K562 (cell line): ENCODE measurements around the gene SYMPK. TPM values are rescaled to one million over a fixed set of nuclear protein-coding genes. Genes with fewer than 3 reads are reported as not detected.

ENCODE experiments used
- ARID3B ChIP-seq: fragments of 250-450 bp; sonication (Bioruptor Pico); IDR thresholded peaks from 2 replicates; pipeline ENCODE4 v1.4.0; 2020; ENCODE audit warnings: borderline replicate concordance
- BACH1 ChIP-seq: fragments of 200-800 bp; sonication (Bioruptor generic); IDR thresholded peaks from 2 replicates; pipeline ENCODE4 v1.6.1; 2016; ENCODE audit warnings: missing genetic modification characterization, missing compliant biosample characterization
- E2F8 ChIP-seq: fragments of 450-650 bp; IDR thresholded peaks from 2 replicates; pipeline ENCODE4 v1.7.1; 2018; ENCODE audit warnings: mild to moderate bottlenecking, low read depth; ENCODE audit not compliant: partially characterized antibody
- EHMT2 ChIP-seq: fragments of 450-650 bp; IDR thresholded peaks from 2 replicates; pipeline ENCODE4 v1.6.1; 2018; ENCODE audit warnings: antibody characterized with exemption
- ELF4 ChIP-seq: fragments of 450-650 bp; formaldehyde crosslinking; IDR thresholded peaks from 2 replicates; pipeline ENCODE4 v1.4.0; 2022; ENCODE audit warnings: missing genetic modification characterization
- FOXK2 ChIP-seq, 2 experiments: fragments of 450-650 bp; IDR thresholded peaks in 1 of 2; conservative IDR thresholded peaks in 1 of 2; 2 replicates each; pipeline ENCODE4 v1.6.1; 2016; ENCODE audit warnings: low read depth in 2 of 2, mild to moderate bottlenecking in 1 of 2
- HLTF ChIP-seq: fragments of 450-650 bp; IDR thresholded peaks from 2 replicates; pipeline ENCODE4 v1.6.1; 2016
- MCM7 ChIP-seq, 2 experiments: fragments of 450-650 bp; IDR thresholded peaks; 2 replicates each; pipeline ENCODE4 v1.6.1; 2016 to 2018
- MED1 ChIP-seq: sonication (generic); formaldehyde crosslinking; IDR thresholded peaks from 2 replicates; pipeline ENCODE4 v1.8.1; 2023; ENCODE audit warnings: missing genetic modification reagents, borderline replicate concordance
- OTX1 ChIP-seq: fragments of 450-650 bp; formaldehyde crosslinking; IDR thresholded peaks from 2 replicates; pipeline ENCODE4 v1.4.0; 2022; ENCODE audit warnings: mild to moderate bottlenecking
- PHF8 ChIP-seq: fragments of 200-600 bp; sonication (generic); IDR thresholded peaks from 2 replicates; pipeline ENCODE4 v1.6.1; 2012; ENCODE audit warnings: mixed run types, mild to moderate bottlenecking, inconsistent platforms, low read length, moderate library complexity, borderline replicate concordance
- PRMT5 ChIP-seq: sonication (generic); formaldehyde crosslinking; IDR thresholded peaks from 2 replicates; pipeline ENCODE4 v1.5.0; 2020; ENCODE audit warnings: missing genetic modification reagents
- SP2 ChIP-seq: IDR thresholded peaks from 2 replicates; pipeline ENCODE4 v1.6.1; 2011; ENCODE audit warnings: mild to moderate bottlenecking, low read depth, low read length, moderate library complexity; ENCODE audit not compliant: poor library complexity, severe bottlenecking; ENCODE audit errors: extremely low read depth
- TCF3 ChIP-seq: sonication (generic); formaldehyde crosslinking; IDR thresholded peaks from 2 replicates; pipeline ENCODE4 v1.4.0; 2020; ENCODE audit warnings: mild to moderate bottlenecking, missing genetic modification reagents
- TRIM24 ChIP-seq, 2 experiments: fragments of 450-650 bp; IDR thresholded peaks; 2 replicates each; pipeline ENCODE4 v1.6.1; 2016
- ZKSCAN1 ChIP-seq: fragments of 150-350 bp; IDR thresholded peaks from 2 replicates; pipeline ENCODE4 v1.6.1; 2016; ENCODE audit warnings: low read depth, low read length
- ZNF197 ChIP-seq: fragments of 200-800 bp; sonication (Bioruptor generic); IDR thresholded peaks from 2 replicates; pipeline ENCODE4 v1.6.1; 2016; ENCODE audit warnings: low read depth, missing genetic modification characterization, missing compliant biosample characterization
- polyA plus RNA-seq, 8 experiments: library from polyadenylated mRNA; depleted of rRNA in 4 of 8; stranded (reverse) in 5 of 8; unstranded in 3 of 8; fragments of >200 nt; fragmentation: Nextera tagmentation in 2 of 8; fragmentation: Illumina TruSeq in 1 of 8; extraction: Ambion mirVana in 2 of 8; extraction: Trizol in 1 of 8; gene quantifications; 2 replicates each; pipeline versions ENCODE4 v1.2.1 to v1.2.3, GENCODE V29; 2011 to 2014; ENCODE audit warnings: inconsistent platforms in 1 of 8, missing spikeins in 1 of 8
- total RNA-seq, 7 experiments: library from RNA; depleted of rRNA in 6 of 7; stranded (reverse); fragments of >200 nt in 6 of 7; fragmentation: Illumina TruSeq in 2 of 7; extraction: Trizol in 2 of 7; gene quantifications; 2 replicates each; pipeline versions ENCODE4 v1.2.1 to v1.2.3, GENCODE V29; 2011 to 2021; ENCODE audit warnings: low replicate concordance in 1 of 7

The SYMPK gene
- total and polyA plus RNA-seq, 9 of the 15 experiments (the other 6 are each of a cell fraction or from before 2014, with no cell fraction given) = 0.73 to 95.5 (median 58.4) TPM

GRCh38 chr19:45801603-45802175 is 61.3 kb downstream of the SYMPK start (continued):
- TF ChIP-seq ELF4 (CRISPR knock-in tag) (0 out of 2 replicates have a peak, but pooled peaks have one; percentile 72), EHMT2 (peak; percentile 54; the same call in 1 of the 2 replicates), SP2 (no peak), ZKSCAN1 (no peak), ZNF197 (CRISPR knock-in tag) (no peak), OTX1 (CRISPR knock-in tag) (0 out of 2 replicates have a peak, but pooled peaks have one; percentile 58), HLTF (peak; percentile 34; the same call in 1 of the 2 replicates), PHF8 (no peak), MED1 (CRISPR knock-in tag) (no peak), FOXK2 (conservative IDR thresholded peaks at IDR 0.05 in 1 of 2, IDR thresholded peaks at IDR 0.05 in 1 of 2; ENCODE audit: low read depth in 2 of 2) (peak; percentile 46 to 47; a peak in 1 of 4 replicates), MCM7 (IDR thresholded peaks at IDR 0.05) (no peak), E2F8 (no peak), TRIM24 (IDR thresholded peaks at IDR 0.05) (no peak), ARID3B (CRISPR knock-in tag) (no peak), TCF3 (CRISPR knock-in tag) (no peak), PRMT5 (CRISPR knock-in tag) (no peak), BACH1 (no peak)
